ENCODE measurements around the gene CYP26B1.
A peak's percentile ranks its signal among the peaks of the same experiment; 100 is the strongest.

Gene CYP26B1

DNA sequence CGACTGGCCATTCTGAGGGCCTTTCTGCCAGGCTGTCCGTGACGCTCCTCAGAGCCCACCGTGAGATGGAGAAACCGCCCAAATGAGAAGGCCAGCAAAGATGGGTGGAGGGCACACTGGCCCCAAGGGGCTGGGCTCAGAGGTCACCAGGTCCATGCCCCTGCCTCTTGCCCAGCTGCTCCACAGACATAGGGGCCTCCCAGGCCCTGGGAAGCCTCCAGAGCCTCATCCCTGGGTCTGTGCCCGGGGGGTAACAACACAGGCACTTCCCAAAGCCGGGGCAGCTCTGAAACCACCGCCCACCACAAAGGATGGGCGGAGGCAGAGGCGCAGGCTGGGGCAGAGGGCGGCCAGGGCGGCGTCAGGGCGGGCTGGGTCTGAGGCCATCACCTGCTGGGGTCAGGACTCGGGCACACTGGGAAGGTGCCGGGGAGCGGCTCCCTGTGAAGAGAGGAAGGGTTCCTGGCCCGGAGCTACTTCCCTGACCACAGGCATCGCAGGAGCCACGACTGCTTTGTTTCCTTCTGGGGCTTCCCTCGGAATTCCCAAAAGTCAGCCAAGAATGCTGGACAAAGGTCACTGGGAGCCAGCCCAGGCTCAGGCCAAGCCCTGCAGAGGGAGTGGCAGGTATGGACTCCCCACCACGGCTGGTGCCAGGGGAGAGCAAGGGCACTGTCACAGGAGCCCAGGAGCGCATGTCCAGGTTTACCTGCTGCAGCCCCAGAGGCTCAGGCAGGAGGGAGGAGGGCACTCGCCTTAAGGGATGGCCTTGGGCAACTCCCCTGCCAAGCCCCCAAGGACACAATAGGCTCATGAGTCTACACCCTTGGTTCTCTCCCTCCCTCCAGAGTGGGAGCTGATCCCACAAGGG is 9.4 kb downstream of the CYP26B1 start:
- DNase-seq (ENCODE audit: low read depth in 2 of 2): no peak
- TF ChIP-seq, protein P1, sequence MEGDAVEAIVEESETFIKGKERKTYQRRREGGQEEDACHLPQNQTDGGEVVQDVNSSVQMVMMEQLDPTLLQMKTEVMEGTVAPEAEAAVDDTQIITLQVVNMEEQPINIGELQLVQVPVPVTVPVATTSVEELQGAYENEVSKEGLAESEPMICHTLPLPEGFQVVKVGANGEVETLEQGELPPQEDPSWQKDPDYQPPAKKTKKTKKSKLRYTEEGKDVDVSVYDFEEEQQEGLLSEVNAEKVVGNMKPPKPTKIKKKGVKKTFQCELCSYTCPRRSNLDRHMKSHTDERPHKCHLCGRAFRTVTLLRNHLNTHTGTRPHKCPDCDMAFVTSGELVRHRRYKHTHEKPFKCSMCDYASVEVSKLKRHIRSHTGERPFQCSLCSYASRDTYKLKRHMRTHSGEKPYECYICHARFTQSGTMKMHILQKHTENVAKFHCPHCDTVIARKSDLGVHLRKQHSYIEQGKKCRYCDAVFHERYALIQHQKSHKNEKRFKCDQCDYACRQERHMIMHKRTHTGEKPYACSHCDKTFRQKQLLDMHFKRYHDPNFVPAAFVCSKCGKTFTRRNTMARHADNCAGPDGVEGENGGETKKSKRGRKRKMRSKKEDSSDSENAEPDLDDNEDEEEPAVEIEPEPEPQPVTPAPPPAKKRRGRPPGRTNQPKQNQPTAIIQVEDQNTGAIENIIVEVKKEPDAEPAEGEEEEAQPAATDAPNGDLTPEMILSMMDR (IDR thresholded peaks at IDR 0.05; ENCODE audit: low read depth, low read length): no peak
- no peak overlapping the region for H3K4me3 ChIP-seq (replicated peaks in 1 of 2; ENCODE audit: low read depth in 2 of 2, low read length in 2 of 2)

DNA sequence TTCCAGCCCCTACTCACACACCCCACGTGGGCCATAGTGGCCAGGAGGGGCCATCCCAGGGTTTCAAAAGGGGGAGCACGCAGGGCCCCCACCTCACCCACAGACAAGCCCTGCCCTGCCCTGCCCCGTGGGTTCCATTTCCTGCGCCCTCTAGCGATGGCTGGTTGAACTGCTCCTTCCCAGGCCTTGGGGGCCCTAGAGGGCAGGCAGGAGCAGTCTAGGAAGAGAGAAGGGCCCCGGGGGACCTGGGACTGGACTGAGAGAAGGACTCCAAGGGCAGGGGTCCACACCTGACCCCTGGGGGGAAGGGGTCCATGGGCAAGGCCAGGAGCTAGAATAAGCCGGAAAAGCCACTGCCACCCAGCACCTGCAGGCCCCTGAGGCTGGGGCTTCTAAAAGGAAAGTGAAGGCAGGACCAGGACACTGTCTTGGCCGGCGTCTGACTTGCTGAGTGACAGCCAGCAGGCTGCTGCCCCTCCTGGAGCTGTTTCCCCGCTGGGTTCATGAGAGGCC is 10.1 kb downstream of the CYP26B1 start:
- H3K4me3 ChIP-seq (replicated peaks in 1 of 2; ENCODE audit: low read depth in 2 of 2, low read length in 2 of 2): no peak overlapping the region
- DNase-seq (ENCODE audit: low read depth in 2 of 2): peak in 1 of 2 donors; percentile 48
- TF ChIP-seq, protein P1 (IDR thresholded peaks at IDR 0.05; ENCODE audit: low read depth, low read length): peak; percentile 96

DNA sequence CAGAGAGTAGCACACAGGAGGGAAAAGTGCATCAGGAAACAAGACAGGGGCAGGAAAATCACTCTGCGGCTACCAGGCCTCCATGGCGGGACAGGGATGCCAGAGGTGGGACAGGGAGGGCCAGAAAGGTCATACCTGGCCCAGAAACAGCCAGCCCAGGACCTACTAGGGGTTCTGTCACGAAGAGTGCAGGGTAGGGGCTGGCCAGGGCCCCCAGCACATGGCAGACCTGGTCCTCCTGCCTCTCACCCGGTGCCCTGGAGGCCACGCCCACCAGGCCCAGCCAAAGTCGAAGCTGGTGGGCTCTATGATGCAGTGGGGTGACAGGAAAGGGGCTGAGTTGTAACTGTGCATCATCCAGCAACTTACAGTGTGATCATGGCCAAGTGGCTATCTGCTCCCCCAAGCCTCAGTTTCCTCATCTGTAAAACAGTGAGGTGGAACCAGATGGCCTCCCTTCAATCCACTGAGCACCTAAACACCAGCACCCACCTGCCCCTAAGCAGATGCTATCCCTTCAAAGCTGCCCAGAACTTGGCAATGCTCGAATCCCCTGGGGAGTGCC is 10.6 kb downstream of the CYP26B1 start:
- no peak for DNase-seq (ENCODE audit: low read depth in 2 of 2)
- TF ChIP-seq, protein P1 (IDR thresholded peaks at IDR 0.05; ENCODE audit: low read depth, low read length): no peak

DNA sequence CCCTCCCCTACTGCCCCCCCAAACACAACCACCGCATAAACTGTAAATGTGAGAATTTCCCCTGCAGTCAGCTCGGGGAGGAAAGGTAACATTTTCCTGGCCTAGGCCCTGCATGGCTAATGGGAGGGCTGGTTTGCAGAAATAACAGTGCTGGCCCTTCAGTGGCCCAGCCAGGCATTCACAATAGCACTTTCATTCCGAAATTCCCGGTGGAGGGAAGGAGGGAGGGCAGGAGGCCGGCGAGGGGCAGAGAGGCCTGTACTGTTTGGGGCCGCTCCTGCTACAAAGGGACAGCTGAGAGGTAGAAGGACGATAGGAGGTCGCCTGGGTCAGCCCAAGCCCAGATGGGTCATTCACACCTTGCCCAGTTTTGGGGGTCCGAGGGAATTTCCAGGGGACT is 11.3 kb downstream of the CYP26B1 start:
- TF ChIP-seq, protein P1 (IDR thresholded peaks at IDR 0.05; ENCODE audit: low read depth, low read length): no peak
- H3K4me3 ChIP-seq (replicated peaks in 1 of 2; ENCODE audit: low read depth in 2 of 2, low read length in 2 of 2): no peak overlapping the region
- DNase-seq (ENCODE audit: low read depth in 2 of 2): no peak

More for the DNA sequence above, 10.6 kb downstream of the CYP26B1 start:
- no peak overlapping the region for H3K4me3 ChIP-seq (replicated peaks in 1 of 2; ENCODE audit: low read depth in 2 of 2, low read length in 2 of 2)

DNA sequence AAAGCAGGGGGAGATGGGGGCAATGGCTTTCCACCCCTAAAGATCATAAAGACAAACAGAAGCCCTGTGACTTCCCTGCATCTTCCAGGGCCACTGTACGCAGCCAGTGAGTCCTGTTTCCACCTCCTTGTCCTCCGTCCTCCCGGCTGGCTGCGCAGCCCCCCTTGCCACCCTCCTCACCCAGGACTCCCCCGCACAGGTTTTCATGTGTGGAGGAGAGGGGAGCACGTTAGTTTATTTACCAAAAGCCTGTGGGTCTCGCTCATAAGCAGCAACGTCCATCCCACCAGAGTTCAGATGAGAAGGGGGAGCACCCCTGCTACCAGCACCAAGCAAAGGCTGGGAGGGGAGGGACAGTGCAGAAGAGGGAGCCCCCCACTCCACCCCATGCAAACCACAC is 11.7 kb downstream of the CYP26B1 start:
- TF ChIP-seq, protein P1 (IDR thresholded peaks at IDR 0.05; ENCODE audit: low read depth, low read length): no peak
- no peak overlapping the region for H3K4me3 ChIP-seq (replicated peaks in 1 of 2; ENCODE audit: low read depth in 2 of 2, low read length in 2 of 2)
- no peak for DNase-seq (ENCODE audit: low read depth in 2 of 2)

DNA sequence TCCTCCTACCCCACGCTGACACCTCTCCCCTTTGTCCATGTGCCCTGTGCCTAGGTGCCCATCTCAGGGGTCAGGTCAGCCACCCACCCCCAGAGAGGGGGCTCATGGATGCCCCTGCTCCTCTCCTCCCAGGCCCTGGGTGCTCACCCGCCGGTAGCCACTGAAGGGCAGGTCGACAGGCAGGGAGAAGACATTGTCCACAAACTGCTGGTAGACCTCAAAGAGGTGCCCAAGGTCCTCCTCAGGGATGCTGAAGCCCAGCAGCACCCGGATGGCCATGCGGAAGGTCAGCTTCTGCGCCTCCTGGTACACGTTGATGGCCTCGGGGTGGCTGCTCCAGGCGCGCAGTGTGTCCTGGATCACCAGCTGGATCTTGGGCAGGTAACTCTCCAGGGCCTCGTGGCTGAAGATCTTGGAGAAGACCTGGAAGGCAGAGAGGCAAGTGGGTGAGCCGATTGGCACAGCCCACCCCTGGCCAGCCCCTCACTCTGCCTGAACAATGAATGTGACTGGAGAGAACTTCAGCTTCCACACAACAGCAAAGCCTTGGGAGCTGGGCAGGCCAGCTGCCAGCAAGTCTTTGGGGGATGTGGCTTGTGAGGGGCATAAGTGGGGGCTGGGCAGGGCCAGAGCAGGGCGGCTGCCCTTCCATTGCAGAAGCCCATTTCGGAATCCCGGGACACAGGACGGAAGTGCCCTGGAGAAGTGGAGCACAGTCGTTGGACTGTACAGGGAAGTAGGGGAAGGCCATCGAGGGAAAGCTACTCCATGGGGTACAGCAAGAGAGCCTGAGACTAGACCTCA is 12.5 kb downstream of the CYP26B1 start:
- TF ChIP-seq, protein P1 (IDR thresholded peaks at IDR 0.05; ENCODE audit: low read depth, low read length): no peak
- no peak overlapping the region for H3K4me3 ChIP-seq (replicated peaks in 1 of 2; ENCODE audit: low read depth in 2 of 2, low read length in 2 of 2)
- no peak for DNase-seq (ENCODE audit: low read depth in 2 of 2)
